GM23338 (cell line): Measurements from ENCODE around the gene CFAP298. TPM values are rescaled to one million over a fixed set of nuclear protein-coding genes. Genes with fewer than 3 reads are reported as not detected.
"Not testable (repeated sequence)": the region's sequence is repeated elsewhere in the genome, so short reads cannot be mapped to it uniquely, and the experiment has no call there.

Source experiments
- ATAC-seq: fragments of 200-7000 bp; cut with Tn5 transposase; 3 replicates; pipeline ENCODE4 v1.9.1; 2020
- DNase-seq: peaks from one replicate; pipeline ENCODE4 v3.0.0-alpha.2; 2015; ENCODE audit warnings: low spot score
- H2AFZ ChIP-seq: fragments of 200-600 bp; sonication (generic); 2 replicates; pipeline ENCODE4 v1.8.0; 2016; ENCODE audit warnings: antibody characterized with exemption, mild to moderate bottlenecking, moderate library complexity
- H3F3A ChIP-seq: fragments of 200-600 bp; sonication (generic); replicated peaks from 2 replicates; pipeline ENCODE4 v1.8.0; 2017; ENCODE audit warnings: antibody characterized with exemption, mixed run types, low read depth
- H3K27ac ChIP-seq: fragments of 200-600 bp; sonication (generic); 2 replicates; pipeline ENCODE4 v1.6.1; 2016; ENCODE audit warnings: low read depth
- H3K27me3 ChIP-seq: fragments of 200-600 bp; sonication (generic); 2 replicates; pipeline ENCODE4 v1.8.0; 2016; ENCODE audit warnings: mild to moderate bottlenecking, mixed run types, moderate library complexity; ENCODE audit not compliant: insufficient read depth
- H3K36me3 ChIP-seq: fragments of 200-600 bp; sonication (generic); 2 replicates; pipeline ENCODE4 v1.8.0; 2016; ENCODE audit warnings: mild to moderate bottlenecking; ENCODE audit not compliant: insufficient read depth
- H3K4me1 ChIP-seq: fragments of 200-600 bp; sonication (generic); 2 replicates; pipeline ENCODE4 v1.8.0; 2016; ENCODE audit warnings: mild to moderate bottlenecking, moderate library complexity; ENCODE audit not compliant: insufficient read depth
- H3K4me2 ChIP-seq: fragments of 200-600 bp; sonication (generic); 2 replicates; pipeline ENCODE4 v1.7.1; 2017; ENCODE audit warnings: mixed run types
- H3K4me3 ChIP-seq: fragments of 200-600 bp; sonication (generic); 2 replicates; pipeline ENCODE4 v1.6.1; 2016; ENCODE audit warnings: mixed run types
- H3K79me2 ChIP-seq: fragments of 200-600 bp; sonication (generic); replicated peaks from 2 replicates; pipeline ENCODE4 v1.8.0; 2017; ENCODE audit warnings: mild to moderate bottlenecking; ENCODE audit not compliant: insufficient read depth
- H3K9me2 ChIP-seq: fragments of 200-600 bp; sonication (generic); 2 replicates; pipeline ENCODE4 v1.8.0; 2017; ENCODE audit not compliant: insufficient read depth
- H4K20me1 ChIP-seq: fragments of 200-600 bp; sonication (generic); replicated peaks from 2 replicates; pipeline ENCODE4 v1.8.0; 2017; ENCODE audit warnings: mild to moderate bottlenecking; ENCODE audit not compliant: insufficient read depth
- H3K27ac Mint-ChIP-seq: 2 replicates; pipeline ENCODE4 v1.8.0; 2020; ENCODE audit warnings: inconsistent platforms, mild to moderate bottlenecking, moderate library complexity, mixed read lengths
- H3K27me3 Mint-ChIP-seq: 3 replicates; pipeline ENCODE4 v1.8.0; 2022; ENCODE audit warnings: low read depth, mild to moderate bottlenecking, moderate library complexity, mixed read lengths, inconsistent platforms; ENCODE audit not compliant: insufficient read depth, poor library complexity
- H3K36me3 Mint-ChIP-seq: 3 replicates; pipeline ENCODE4 v1.8.0; 2021; ENCODE audit warnings: low read depth, mild to moderate bottlenecking, inconsistent platforms, moderate library complexity, mixed read lengths
- H3K4me1 Mint-ChIP-seq: 3 replicates; pipeline ENCODE4 v1.8.0; 2020; ENCODE audit warnings: mild to moderate bottlenecking, inconsistent platforms, mixed read lengths
- H3K4me3 Mint-ChIP-seq: 3 replicates; pipeline ENCODE4 v1.8.0; 2021; ENCODE audit warnings: moderate library complexity, mild to moderate bottlenecking, inconsistent platforms, mixed read lengths
- H3K9me3 Mint-ChIP-seq: 3 replicates; pipeline ENCODE4 v1.8.0; 2020; ENCODE audit warnings: moderate library complexity, mild to moderate bottlenecking, inconsistent platforms, mixed read lengths
- CREB1 ChIP-seq: fragments of 250-450 bp; sonication (Bioruptor Pico); IDR thresholded peaks from 2 replicates; pipeline ENCODE4 v1.5.0; 2020; ENCODE audit warnings: low read depth, mild to moderate bottlenecking, moderate library complexity
- NANOG ChIP-seq: IDR thresholded peaks from 2 replicates; pipeline ENCODE4 v1.6.1; 2016; ENCODE audit warnings: antibody characterized with exemption, borderline replicate concordance
- ZNF114 ChIP-seq: fragments of 250-450 bp; sonication (Bioruptor Pico); IDR thresholded peaks from 2 replicates; pipeline ENCODE4 v1.5.0; 2020; ENCODE audit warnings: mild to moderate bottlenecking, moderate library complexity
- polyA plus RNA-seq: library from polyadenylated mRNA; unstranded; fragments of >200 nt; fragmentation: Nextera tagmentation; extraction: Ambion mirVana; gene quantifications from 2 replicates; pipeline ENCODE4 v1.2.1, GENCODE V29; 2016
- total RNA-seq: library from RNA; depleted of rRNA; stranded (reverse); fragments of >200 nt; shearing (Covaris generic); gene quantifications from 2 replicates; pipeline ENCODE4 v1.2.3, GENCODE V29; 2014
- TF ChIP-seq, protein P1 (sequence below), 2 experiments: fragments of 200-600 bp in 1 of 2; sonication (generic) in 1 of 2; conservative IDR thresholded peaks; 2 replicates each; pipeline versions ENCODE4 v1.5.1 to v1.6.1; 2016 to 2017; ENCODE audit warnings: antibody characterized with exemption in 2 of 2, low read depth in 2 of 2, mild to moderate bottlenecking in 2 of 2, moderate library complexity in 1 of 2
- TF ChIP-seq, protein P2 (sequence below): fragments of 250-450 bp; sonication (Bioruptor Pico); IDR thresholded peaks from 2 replicates; pipeline ENCODE4 v1.5.0; 2020; ENCODE audit warnings: mild to moderate bottlenecking, moderate library complexity

The CFAP298 gene
- total and polyA plus RNA-seq, 2 experiments from 2014 or later: 46.6 to 157 TPM

DNA sequence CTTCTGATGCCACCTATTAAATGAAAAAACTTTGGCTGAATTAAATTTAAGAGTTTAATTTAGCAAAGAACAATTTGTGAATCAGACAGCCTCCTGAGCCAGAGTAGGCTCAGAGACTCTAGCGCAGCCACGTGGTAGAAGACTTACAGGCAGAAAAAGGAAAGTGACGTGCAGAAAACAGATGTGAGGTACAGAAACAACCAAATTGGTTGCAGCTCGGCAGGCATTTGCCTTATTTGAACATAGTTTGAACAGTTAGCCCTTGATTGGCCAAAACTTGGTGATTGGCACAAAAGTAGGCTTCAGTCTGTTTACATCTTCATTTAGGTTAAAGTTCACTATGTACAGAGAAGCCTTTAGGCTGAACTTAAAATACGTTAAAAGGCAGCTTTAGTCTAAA, 49.8 kb downstream of the CFAP298 start:
- Mint-ChIP-seq H3K9me3 (peaks cover 29% of the 10 kb centered on the region), H3K4me1 (peaks cover 33% of the 10 kb centered on the region), H3K27me3 (peaks cover 8% of the 10 kb centered on the region), H3K27ac (peak overlapping the region; percentile 86), H3K4me3 (no peak overlapping the region), H3K36me3 (peaks cover 32% of the 10 kb centered on the region)
- ATAC-seq (peak; percentile 74), DNase-seq (peak; percentile 77)
- H3K9me2 ChIP-seq: no peaks in the 10 kb centered on the region; the same call in 1 of the 2 replicates
- TF ChIP-seq CREB1: peak; percentile 73
- no peak for TF ChIP-seq ZNF114 (CRISPR knock-in tag)
- TF ChIP-seq, protein P1, sequence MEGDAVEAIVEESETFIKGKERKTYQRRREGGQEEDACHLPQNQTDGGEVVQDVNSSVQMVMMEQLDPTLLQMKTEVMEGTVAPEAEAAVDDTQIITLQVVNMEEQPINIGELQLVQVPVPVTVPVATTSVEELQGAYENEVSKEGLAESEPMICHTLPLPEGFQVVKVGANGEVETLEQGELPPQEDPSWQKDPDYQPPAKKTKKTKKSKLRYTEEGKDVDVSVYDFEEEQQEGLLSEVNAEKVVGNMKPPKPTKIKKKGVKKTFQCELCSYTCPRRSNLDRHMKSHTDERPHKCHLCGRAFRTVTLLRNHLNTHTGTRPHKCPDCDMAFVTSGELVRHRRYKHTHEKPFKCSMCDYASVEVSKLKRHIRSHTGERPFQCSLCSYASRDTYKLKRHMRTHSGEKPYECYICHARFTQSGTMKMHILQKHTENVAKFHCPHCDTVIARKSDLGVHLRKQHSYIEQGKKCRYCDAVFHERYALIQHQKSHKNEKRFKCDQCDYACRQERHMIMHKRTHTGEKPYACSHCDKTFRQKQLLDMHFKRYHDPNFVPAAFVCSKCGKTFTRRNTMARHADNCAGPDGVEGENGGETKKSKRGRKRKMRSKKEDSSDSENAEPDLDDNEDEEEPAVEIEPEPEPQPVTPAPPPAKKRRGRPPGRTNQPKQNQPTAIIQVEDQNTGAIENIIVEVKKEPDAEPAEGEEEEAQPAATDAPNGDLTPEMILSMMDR (conservative IDR thresholded peaks at IDR 0.05; ENCODE audit: low read depth in 2 of 2): peak; percentile 52 to 76
- no peak overlapping the region for H2AFZ ChIP-seq
- H3K4me2 ChIP-seq: peak overlapping the region; percentile 33
- H3K4me3 ChIP-seq: no peak overlapping the region
- H3K36me3 ChIP-seq: no peaks in the 10 kb centered on the region
- peak overlapping the region; percentile 86 for H3K27ac ChIP-seq
- H3K79me2 ChIP-seq: no peaks in the 10 kb centered on the region
- H3F3A ChIP-seq: 0 out of 2 replicates have a peak, but pooled peaks cover 4% of the 10 kb centered on the region
- H4K20me1 ChIP-seq: no peaks in the 10 kb centered on the region
- H3K27me3 ChIP-seq: no peaks in the 10 kb centered on the region
- H3K4me1 ChIP-seq: peaks cover 14% of the 10 kb centered on the region

DNA sequence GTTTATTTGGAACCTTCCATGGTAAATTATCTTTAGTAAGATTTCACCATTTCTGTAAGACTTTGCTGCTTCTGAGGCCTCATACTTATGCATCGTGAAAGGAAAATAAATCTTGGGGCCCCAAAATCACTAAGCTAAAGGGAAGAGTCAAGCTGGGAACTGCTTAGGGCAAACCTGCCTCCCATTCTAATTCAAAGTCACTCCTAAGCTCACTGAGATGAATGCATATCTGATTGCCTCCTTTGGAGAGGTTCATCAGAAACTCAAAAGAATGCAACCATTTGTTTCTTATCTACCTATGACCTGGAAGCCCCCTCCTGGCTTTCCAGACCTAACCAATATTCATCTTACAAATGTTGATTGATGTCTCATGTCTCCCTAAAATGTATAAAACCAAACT, 50.7 kb downstream of the CFAP298 start:
- not testable (repeated sequence) for H3K9me2 ChIP-seq, H3K27me3 Mint-ChIP-seq, H2AFZ ChIP-seq, H3K36me3 ChIP-seq, H3K27me3 ChIP-seq, H4K20me1 ChIP-seq, H3F3A ChIP-seq, H3K79me2 ChIP-seq
- Mint-ChIP-seq H3K4me3 (peak overlapping the region; percentile 44), H3K9me3 (peaks cover 24% of the 10 kb centered on the region), H3K27ac (peak overlapping the region; percentile 86), H3K4me1 (peaks cover 33% of the 10 kb centered on the region), H3K36me3 (peaks cover 24% of the 10 kb centered on the region)
- ATAC-seq: peak; percentile 73
- TF ChIP-seq, protein P2, sequence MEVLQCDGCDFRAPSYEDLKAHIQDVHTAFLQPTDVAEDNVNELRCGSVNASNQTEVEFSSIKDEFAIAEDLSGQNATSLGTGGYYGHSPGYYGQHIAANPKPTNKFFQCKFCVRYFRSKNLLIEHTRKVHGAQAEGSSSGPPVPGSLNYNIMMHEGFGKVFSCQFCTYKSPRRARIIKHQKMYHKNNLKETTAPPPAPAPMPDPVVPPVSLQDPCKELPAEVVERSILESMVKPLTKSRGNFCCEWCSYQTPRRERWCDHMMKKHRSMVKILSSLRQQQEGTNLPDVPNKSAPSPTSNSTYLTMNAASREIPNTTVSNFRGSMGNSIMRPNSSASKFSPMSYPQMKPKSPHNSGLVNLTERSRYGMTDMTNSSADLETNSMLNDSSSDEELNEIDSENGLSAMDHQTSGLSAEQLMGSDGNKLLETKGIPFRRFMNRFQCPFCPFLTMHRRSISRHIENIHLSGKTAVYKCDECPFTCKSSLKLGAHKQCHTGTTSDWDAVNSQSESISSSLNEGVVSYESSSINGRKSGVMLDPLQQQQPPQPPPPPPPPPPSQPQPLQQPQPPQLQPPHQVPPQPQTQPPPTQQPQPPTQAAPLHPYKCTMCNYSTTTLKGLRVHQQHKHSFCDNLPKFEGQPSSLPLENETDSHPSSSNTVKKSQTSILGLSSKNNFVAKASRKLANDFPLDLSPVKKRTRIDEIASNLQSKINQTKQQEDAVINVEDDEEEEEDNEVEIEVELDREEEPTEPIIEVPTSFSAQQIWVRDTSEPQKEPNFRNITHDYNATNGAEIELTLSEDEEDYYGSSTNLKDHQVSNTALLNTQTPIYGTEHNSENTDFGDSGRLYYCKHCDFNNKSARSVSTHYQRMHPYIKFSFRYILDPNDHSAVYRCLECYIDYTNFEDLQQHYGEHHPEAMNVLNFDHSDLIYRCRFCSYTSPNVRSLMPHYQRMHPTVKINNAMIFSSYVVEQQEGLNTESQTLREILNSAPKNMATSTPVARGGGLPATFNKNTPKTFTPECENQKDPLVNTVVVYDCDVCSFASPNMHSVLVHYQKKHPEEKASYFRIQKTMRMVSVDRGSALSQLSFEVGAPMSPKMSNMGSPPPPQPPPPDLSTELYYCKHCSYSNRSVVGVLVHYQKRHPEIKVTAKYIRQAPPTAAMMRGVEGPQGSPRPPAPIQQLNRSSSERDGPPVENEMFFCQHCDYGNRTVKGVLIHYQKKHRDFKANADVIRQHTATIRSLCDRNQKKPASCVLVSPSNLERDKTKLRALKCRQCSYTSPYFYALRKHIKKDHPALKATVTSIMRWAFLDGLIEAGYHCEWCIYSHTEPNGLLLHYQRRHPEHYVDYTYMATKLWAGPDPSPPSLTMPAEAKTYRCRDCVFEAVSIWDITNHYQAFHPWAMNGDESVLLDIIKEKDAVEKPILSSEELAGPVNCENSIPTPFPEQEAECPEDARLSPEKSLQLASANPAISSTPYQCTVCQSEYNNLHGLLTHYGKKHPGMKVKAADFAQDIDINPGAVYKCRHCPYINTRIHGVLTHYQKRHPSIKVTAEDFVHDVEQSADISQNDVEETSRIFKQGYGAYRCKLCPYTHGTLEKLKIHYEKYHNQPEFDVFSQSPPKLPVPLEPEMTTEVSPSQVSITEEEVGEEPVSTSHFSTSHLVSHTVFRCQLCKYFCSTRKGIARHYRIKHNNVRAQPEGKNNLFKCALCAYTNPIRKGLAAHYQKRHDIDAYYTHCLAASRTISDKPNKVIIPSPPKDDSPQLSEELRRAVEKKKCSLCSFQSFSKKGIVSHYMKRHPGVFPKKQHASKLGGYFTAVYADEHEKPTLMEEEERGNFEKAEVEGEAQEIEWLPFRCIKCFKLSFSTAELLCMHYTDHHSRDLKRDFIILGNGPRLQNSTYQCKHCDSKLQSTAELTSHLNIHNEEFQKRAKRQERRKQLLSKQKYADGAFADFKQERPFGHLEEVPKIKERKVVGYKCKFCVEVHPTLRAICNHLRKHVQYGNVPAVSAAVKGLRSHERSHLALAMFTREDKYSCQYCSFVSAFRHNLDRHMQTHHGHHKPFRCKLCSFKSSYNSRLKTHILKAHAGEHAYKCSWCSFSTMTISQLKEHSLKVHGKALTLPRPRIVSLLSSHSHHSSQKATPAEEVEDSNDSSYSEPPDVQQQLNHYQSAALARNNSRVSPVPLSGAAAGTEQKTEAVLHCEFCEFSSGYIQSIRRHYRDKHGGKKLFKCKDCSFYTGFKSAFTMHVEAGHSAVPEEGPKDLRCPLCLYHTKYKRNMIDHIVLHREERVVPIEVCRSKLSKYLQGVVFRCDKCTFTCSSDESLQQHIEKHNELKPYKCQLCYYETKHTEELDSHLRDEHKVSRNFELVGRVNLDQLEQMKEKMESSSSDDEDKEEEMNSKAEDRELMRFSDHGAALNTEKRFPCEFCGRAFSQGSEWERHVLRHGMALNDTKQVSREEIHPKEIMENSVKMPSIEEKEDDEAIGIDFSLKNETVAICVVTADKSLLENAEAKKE (CRISPR knock-in tag): peak; percentile 82; the same call in 1 of the 2 replicates
- TF ChIP-seq NANOG: peak; percentile 77
- Histone ChIP-seq H3K4me2 (peak overlapping the region; percentile 33), H3K4me3 (peak overlapping the region; percentile 16), H3K4me1 (peaks cover 21% of the 10 kb centered on the region), H3K27ac (peak overlapping the region; percentile 86)
- peak; percentile 55 for DNase-seq
